Lower leg skin (tissue), 4 donors: Measurements from ENCODE around the gene YPEL1. TPM values are rescaled to one million over a fixed set of nuclear protein-coding genes. Genes with fewer than 3 reads are reported as not detected.
"Not testable (repeated sequence)": the region's sequence is repeated elsewhere in the genome, so short reads cannot be mapped to it uniquely, and the experiment has no call there.

Experiments
- DNase-seq, 2 donors: peaks; one replicate each; pipeline ENCODE4 v3.0.0-alpha.2; 2019; ENCODE audit warnings: low spot score in 2 of 2
- H3K4me3 ChIP-seq: fragments of 200-600 bp; sonication (generic); 2 replicates; pipeline ENCODE4 v1.5.1; 2017; ENCODE audit warnings: mild to moderate bottlenecking, low read depth; ENCODE audit not compliant: poor library complexity, severe bottlenecking
- POLR2A ChIP-seq, 2 donors: fragments of 450-650 bp; IDR thresholded peaks; one replicate each; pipeline ENCODE4 v1.6.1; 2016 to 2017; ENCODE audit warnings: antibody characterized with exemption in 2 of 2, mild to moderate bottlenecking in 1 of 2, moderate library complexity in 1 of 2
- WGBS, 2 donors: methylation state at CpG; one replicate each; pipeline ENCODE4 v1.1.5; 2018; 5-methylcytosine and 5-hydroxymethylcytosine counted together
- intact Hi-C: fragments of 100-400 bp; cut with DNase I; formaldehyde crosslinking; loops from one replicate; pipeline ENCODE4 v1.15.0; 2023; ENCODE audit warnings: low total_unique reads
- total RNA-seq, 4 donors: library from RNA; depleted of rRNA; stranded (reverse); fragments of >200 nt; gene quantifications; one replicate each; pipeline ENCODE4 v1.1.0, GENCODE V29; 2016
- TF ChIP-seq, protein P1 (sequence below), 3 donors: fragments of 450-650 bp; IDR thresholded peaks; one replicate each; pipeline ENCODE4 v1.5.1; 2016; ENCODE audit warnings: antibody characterized with exemption in 3 of 3, mild to moderate bottlenecking in 3 of 3, moderate library complexity in 2 of 3

Gene YPEL1
- total RNA-seq, 4 donors from 2014 or later, result 1.9 to 5.4 (median 2.8) TPM

GRCh38 chr22:21694394-21694793, 41.2 kb downstream of the YPEL1 start:
- 80 to 90% methylated on average over 9 to 14 of the region's 14 CpGs for WGBS, 2 donors
- TF ChIP-seq, protein P1, sequence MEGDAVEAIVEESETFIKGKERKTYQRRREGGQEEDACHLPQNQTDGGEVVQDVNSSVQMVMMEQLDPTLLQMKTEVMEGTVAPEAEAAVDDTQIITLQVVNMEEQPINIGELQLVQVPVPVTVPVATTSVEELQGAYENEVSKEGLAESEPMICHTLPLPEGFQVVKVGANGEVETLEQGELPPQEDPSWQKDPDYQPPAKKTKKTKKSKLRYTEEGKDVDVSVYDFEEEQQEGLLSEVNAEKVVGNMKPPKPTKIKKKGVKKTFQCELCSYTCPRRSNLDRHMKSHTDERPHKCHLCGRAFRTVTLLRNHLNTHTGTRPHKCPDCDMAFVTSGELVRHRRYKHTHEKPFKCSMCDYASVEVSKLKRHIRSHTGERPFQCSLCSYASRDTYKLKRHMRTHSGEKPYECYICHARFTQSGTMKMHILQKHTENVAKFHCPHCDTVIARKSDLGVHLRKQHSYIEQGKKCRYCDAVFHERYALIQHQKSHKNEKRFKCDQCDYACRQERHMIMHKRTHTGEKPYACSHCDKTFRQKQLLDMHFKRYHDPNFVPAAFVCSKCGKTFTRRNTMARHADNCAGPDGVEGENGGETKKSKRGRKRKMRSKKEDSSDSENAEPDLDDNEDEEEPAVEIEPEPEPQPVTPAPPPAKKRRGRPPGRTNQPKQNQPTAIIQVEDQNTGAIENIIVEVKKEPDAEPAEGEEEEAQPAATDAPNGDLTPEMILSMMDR (IDR thresholded peaks at IDR 0.05), result no peak
- intact Hi-C loops, result no loop called here
- H3K4me3 ChIP-seq, result no peak overlapping the region
- no peak for DNase-seq

- no peak overlapping the region for H3K4me3 ChIP-seq
- 92 to 97% methylated on average over 10 to 13 of the region's 13 CpGs for whole genome bisulfite sequencing, 2 donors
- no peak for TF ChIP-seq POLR2A (IDR thresholded peaks at IDR 0.05)
- TF ChIP-seq, protein P1 (IDR thresholded peaks at IDR 0.05), result no peak
- DNase-seq, result no peak
- intact Hi-C loops, result no loop called here
Measured at GRCh38 chr22:21693999-21694341, 41.6 kb downstream of the YPEL1 start.

DNA sequence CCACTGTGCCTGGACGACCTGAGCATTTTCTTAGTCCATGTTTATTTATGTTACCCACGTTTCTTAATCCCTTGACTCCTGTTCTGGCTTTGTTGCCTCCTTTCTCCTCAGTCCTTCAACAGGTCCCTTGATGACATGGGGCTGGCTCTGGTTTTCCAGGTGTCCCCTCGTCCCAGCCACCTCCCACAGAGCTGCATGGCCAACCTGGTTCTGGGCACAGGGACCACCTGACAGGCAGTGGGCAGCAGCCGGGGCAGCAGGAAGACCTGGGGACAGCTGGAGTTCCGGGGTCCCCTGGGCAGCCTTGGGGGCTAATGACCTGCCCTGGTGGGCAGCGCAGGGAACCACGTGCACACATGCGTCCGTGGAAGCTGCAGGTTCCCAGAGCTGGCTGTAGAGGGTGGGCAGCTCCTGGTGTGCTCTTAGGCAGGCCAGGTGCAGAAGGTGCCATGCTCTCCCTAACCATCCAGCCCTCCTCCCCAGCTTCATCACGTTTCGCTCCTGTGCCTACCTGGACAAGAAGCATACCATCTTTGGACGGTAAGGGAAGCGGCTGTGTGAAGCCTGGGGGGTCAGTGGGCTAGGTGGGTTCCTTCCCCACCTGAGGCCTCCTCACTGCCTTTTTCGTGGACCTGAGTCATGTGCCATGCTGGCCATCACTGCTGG, 42.1 kb downstream of the YPEL1 start:
- H3K4me3 ChIP-seq, result no peak overlapping the region
- no peak for TF ChIP-seq POLR2A (IDR thresholded peaks at IDR 0.05)
- TF ChIP-seq, protein P1 (IDR thresholded peaks at IDR 0.05), result no peak
- intact Hi-C loops, result no loop called here
- DNase-seq, result no peak
- WGBS, 2 donors, result 90 to 91% methylated on average over 14 of the region's 14 CpGs

DNA sequence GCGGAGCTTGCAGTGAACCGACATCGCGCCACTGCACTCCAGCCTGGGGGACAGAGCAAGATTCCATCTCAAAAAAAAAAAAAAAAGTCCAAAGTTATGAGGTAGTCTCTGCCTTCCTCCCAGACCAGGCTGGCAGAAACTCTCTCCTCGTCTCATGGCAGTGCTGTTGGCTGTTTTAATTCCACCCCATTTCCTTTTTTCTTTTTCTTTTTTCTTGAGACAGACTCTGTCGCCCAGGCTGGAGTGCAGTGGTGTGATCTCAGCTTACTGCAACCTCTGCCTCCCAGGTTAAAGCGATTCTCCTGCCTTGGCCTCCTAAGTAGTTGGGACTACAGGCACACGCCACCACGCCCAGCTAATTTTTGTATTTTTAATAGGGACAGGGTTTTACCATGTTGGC, 42.7 kb downstream of the YPEL1 start:
- DNase-seq, intact Hi-C loops, H3K4me3 ChIP-seq: not testable (repeated sequence)
- 90 to 94% methylated on average over 9 of the region's 9 CpGs for WGBS, 2 donors

- DNase-seq, result no peak
- TF ChIP-seq, protein P1 (IDR thresholded peaks at IDR 0.05), result no peak
- TF ChIP-seq POLR2A (IDR thresholded peaks at IDR 0.05), result no peak
- intact Hi-C loops, result no loop called here
Measured at GRCh38 chr22:21691816-21692215, 43.8 kb downstream of the YPEL1 start.

DNA sequence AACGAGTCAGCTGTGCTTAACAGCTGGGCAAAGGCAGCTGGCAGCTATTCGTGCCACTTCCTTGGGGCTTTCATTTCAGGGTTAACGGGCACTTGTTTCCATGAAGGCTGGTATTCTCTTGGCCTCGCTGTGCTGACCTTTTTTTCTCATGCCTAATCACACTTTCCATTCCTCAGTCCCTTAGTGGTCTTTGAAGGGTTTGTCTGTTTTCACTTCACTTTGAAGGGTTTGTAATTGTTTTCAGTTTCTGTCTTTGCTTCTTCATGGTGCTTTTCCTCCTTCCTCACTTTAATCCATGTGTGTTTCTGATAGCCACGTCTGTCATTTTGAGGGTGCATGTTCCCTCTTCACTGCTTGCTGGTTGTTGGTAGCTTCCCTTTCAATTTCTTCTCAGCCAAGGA, 45.2 kb downstream of the YPEL1 start:
- TF ChIP-seq, protein P1 (IDR thresholded peaks at IDR 0.05), result no peak
- no peak for TF ChIP-seq POLR2A (IDR thresholded peaks at IDR 0.05)
- DNase-seq, result no peak
- 61 to 70% methylated on average over 5 of the region's 5 CpGs for WGBS, 2 donors
- intact Hi-C loops, result no loop called here
- H3K4me3 ChIP-seq, result no peak overlapping the region

More at GRCh38 chr22:21691816-21692215, 43.8 kb downstream of the YPEL1 start:
- no peak overlapping the region for H3K4me3 ChIP-seq
- 87 to 93% methylated on average over 16 of the region's 16 CpGs for WGBS, 2 donors
